GM18499 (cell line): ENCODE results near the gene SLC2A3.
"Not testable (repeated sequence)": the region's sequence is repeated elsewhere in the genome, so short reads cannot be mapped to it uniquely, and the experiment has no call there.

Experiments
- ATAC-seq: cut with Tn5 transposase; IDR thresholded peaks from one replicate; pipeline ENCODE4 v1.9.1; 2021; ENCODE audit warnings: moderate number of reproducible peaks; ENCODE audit not compliant: insufficient read depth, unreplicated experiment

Gene SLC2A3

DNA sequence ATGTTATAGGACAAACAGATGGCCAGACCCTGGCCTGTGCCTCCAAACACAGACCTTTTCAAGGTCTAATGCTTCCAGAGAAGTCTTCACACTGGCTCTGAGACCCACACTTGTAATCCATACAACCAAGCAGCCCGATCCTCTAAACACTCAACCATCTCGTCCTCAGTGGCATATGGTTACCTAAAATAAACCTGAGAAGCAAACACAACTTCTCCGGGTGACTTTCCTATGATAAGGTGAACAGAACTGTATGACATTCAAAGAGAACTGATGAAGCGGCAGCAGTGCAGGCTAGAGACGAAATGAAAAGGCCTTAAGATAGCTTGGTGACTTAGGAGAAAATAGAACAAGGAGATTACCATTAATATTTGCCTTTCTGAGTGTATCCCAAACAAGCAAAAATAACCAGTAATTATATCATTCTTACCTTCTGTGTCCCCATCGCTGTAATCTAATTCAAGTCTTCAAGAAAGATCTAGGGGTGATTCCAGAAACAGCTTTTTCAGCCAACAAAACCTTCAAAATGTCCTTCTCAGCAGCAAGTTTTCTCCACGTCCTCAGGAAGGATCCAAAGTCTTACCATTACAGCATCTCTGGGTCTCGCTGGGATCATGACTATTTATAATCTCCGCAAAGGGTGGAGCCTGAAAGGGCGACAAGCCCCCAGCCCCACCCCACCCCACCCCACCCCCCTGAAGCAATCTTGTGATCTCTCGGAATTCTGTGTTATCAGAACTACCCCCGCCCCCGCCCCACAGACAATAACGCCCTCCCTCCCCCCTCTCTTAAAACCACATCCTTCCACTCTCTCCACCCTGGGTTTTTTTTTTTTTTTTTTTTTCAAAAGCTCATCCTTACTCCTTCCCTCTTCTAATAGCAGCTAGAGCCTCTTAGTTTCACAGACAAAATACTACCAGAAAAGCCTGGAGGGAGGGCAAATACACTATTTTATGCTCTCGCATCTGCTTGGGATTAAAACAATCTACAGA lies at the start of gene SLC2A3:
Gene SLC2A3 (minus strand): TSS at position 598 of the 992 bp plus-strand sequence. CDS start 153 bp downstream, at position 445.
- ATAC-seq: no peak

DNA sequence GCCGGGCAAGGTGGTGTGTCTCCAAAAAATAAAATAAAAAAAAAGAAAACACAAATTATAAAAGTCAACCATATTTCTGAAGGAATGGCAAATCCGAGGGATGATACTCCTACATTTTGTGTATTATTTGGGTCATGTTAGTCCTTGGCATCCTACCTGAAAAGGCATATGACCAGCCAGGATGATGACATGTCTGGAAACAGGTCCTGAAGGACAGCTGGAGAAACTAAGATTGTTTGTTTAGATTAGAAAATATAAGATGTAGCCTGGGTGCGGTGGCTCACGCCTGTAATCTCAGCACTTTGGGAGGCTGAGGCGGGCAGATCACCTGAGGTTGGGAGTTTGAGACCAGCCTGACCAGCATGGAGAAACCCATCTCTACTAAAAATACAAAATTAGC lies 48.9 kb upstream of the SLC2A3 start:
- no peak for ATAC-seq

DNA sequence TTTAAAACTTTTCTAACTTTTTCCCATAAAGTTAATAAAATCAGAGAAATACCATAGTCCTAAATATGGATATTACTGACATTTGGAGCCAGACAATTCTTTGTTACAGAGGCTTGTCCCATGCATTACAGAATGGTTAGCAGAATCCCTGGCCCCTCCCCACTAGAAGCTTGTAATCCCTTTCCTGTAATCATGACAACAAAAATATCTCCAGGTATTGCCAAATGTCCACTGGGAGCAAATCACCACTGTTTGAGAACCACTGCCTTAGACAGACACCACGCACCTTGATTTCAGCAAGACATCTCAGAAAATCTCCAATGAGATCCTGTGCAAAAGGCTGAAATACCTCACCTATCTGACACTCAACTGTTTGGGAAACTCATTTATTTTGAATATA lies 47.5 kb upstream of the SLC2A3 start:
- ATAC-seq: not testable (repeated sequence)

DNA sequence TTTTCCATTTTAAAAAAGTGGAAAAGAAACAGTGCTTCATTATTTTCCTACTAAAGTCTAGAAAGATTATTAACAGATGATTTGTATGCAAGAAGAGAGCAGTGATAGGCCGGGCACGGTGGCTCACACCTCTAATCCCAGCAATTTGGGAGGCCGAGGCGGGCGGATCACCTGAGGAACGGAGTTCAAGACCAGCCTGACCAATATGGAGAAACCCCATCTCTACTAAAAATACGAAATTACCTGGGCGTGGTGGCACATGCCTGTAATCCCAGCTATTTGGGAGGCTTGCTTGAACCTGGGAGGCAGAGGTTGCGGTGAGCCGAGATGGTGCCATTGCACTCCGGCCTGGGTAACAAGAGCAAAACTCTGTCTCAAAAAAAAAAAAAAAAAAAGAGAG lies 47.0 kb upstream of the SLC2A3 start:
- not testable (repeated sequence) for ATAC-seq

DNA sequence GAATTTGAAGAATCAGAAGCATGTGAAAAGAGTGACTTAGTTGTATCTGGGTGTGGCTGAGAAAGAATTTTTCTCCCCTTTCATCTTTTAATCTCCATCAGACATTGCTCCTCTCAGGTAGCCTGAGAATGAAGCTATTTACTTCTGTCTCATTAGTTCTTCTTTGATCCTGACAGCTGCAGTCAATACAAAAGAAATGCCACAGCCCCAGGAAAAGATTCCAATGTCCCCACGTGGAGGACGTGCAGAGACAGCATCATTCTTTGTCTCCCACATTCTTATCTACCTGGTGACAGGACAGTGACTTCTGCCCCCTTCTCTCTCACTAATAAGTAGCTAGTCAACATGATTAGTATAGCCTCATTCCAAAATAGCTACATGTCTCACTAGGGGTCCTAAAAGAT lies 46.3 kb upstream of the SLC2A3 start:
- not testable (repeated sequence) for ATAC-seq

DNA sequence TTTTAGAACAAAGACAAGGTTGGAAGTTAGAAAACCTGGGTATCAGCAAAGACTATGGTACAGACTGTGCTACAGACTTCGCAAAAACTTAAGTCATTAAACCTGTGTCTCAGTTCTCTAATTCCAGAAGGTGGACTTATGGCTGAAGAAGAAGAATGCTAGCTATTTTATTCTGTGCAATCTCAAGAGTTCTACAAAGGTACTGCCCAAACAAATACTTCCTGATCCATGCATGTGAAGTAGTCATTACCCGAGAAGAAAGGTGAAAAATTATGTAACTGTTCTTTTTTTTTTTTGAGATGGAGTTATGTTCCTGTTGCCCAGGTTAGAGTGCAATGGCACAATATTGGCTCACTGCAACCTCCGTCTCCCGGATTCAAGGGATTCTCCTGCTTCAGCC lies 45.5 kb upstream of the SLC2A3 start:
- ATAC-seq: no peak

DNA sequence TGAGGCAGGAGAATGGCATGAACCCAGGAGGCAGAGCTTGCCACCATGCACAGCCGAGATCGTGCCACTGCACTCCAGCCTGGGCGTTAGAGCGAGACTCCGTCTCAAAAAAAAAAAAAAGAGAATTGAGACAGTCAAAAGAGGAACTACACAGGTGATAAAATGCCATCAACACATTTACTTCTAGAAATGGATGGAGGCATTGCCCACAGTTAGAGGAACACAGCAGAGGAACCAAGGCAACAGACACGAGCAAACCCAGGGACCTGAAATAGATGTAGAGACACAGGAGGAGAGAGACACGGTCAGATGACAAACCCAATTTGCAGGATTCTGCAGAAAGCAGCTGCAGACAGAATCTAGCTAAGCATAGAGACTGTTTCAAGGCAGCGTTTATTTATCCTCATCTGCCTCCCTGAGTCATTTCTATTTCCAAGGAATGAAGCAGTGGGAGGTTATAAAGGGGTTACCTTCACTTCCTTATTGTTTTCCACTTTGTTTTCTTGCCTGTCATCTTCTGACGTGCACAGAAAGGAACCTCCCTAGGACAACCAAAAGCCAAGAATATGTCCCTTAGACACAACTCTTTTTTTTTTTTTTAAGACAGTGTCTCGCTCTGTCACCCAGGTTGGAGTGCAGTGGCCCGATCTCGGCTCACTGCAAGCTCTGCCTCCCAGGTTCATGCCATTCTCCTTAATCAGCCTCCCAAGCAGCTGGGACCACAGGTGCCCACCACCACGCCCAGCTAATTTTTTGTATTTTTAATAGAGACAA lies 41.6 kb upstream of the SLC2A3 start:
- ATAC-seq: not testable (repeated sequence)

DNA sequence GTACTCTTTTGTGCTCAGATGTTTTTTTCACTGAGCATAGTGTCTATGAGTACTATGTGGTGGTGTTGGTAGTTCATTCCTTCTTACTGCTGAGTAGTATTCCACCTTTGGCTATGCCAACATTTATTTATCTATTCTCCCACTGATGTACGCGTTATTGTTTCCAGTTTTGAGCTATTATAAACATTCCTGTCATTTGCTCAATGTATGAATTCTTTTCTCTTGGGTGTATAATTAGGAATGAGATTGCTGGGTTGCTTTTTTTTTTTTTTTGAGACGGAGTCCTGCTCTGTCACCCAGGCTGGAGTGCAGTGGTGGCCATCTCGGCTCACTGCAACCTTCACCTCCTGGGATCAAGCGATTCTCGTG lies 37.5 kb upstream of the SLC2A3 start:
- ATAC-seq: no peak

DNA sequence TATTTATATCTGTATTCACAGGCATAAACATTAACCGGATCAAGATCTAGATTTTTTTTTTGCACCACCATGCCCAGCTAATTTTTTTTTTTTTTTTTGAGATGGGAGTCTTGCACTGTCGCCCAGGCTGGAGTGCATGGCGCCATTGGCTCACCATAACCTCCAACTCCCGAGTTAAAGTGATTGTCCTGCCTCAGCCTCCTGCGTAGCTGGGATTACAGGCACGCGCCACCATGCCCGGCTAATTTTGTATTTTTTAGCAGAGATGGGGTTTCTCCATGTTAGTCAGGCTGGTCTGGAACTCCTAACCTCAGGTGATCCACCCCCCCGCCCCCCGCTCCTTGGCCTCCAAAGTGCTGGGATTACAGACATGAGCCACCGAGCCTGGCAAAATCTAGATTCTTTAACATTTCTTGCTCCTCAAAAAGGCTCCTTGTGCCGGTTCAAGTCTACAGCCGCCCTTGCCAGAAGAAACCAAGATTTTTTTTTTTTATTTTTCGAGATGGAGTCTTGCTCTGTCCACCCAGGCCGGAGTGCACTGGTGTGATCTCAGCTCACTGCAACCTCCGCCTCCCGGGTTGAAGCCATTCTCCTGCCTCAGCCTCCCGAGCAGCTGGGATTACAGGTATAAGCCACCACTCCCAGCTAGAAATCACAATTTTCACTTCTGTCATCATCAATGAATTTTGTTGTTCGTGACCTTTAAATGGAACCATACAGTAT lies 36.9 kb upstream of the SLC2A3 start:
- no peak for ATAC-seq

DNA sequence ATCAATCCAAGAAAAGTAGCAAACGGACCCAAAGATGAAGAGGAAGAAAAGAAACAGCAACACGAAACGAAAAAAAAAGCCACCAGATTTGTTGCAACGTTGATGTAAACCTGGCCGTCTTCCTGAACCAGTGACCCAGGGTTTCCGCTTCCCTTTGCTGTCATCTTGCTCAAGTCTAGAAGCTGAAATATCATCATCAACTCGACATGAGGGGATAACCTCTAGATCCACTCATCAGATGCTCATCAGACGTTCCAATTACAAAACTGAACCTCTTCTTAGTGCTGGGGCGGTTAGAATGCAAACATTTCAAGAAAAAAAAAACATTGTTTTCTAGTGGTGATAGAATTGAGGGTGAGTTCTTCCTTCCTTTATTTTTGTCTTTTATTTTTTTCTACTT lies 36.3 kb upstream of the SLC2A3 start:
- not testable (repeated sequence) for ATAC-seq

DNA sequence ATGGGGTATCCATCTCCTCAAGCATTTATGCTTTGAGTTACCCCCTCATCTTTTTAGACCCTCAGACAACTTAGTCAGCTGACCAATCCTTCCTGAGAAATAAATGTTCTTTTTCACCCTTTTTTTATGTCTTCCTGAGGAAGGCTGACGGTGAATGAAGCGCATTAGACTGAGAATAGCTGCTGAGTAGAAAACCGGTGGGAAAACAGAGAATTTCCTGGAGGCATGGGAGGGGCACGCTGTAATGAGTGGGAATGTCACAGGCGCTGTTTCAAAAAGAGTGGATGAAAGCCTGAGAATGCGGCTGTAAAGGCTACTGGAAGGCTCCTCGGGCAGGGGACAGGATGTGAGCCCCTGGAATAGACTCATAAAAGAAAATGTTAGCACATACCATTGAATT lies 35.8 kb upstream of the SLC2A3 start:
- ATAC-seq: not testable (repeated sequence)

DNA sequence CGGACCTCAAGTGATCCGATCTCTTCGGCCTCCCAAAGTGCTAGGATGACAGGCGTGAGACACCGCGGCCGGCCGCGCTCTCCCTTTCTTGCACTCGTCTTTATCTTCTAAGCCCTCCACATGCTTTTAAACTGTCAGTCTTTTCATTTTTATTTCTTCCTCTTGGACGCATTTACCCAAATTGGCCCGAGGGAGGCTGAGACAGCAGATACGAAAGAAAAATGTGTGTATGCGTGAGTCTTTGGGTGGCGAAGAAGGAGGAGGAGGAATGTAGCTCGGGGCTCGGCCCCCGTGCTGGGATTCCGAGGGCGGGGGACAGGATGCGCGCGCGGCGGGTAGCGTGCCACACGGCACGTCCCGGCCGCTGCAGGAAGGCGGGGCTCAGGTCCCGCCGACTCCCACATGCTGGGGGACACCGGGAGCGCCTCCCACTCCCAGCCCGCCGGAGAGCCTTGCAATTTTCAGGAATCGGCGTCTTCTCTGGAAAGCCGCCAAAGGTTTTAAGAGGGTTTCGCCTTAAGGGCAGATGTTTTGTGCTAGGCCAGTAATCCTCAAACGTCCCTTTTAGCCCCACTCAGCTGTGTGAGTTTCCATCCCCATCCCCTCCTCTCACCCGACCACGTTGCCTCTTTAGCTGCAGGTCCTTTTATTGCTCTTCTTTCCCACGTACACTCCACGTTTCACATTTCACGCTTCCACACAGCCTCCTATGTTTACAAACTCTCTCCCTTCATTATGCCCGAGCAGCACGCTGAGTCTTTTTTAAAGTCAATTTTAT lies 34.7 kb upstream of the SLC2A3 start:
- peak; percentile 51 for ATAC-seq

DNA sequence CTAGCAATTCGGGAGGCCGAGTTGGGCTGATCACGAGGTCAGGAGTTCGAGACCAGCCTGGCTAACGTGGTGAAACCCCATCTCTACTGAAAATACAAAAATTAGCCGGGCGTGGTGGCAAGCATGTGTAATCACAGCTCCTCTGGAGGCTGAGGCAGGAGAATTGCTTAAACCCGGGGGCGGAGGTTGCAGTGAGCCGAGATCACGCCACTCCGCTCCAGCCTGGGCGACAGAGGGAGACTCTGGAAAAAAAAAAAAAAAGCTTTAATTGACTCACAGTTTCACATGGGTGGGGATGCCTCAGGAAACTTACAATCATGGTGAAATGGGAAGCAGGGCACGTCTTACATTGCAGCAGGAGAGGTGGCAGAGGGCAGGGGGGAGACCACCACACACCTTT lies 30.6 kb upstream of the SLC2A3 start:
- ATAC-seq: no peak

DNA sequence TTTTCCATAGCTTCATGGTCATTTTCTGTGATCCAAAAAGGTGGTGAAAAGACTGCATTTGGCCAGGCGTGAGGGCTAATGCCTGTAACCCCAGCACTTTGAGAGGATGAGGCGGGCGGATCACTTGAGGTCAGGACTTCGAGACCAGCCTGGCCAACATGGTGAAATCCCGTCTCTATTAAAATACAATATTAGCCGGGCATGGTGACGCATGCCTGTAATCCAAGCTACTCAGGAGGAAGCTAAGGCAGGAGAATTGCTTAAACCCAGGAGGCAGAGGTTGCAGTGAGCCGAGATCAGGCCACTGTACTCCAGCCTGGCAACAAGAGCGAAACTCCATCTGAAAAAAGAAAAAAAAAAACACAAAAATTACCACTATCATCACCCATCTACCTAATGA lies 28.7 kb upstream of the SLC2A3 start:
- ATAC-seq: not testable (repeated sequence)

DNA sequence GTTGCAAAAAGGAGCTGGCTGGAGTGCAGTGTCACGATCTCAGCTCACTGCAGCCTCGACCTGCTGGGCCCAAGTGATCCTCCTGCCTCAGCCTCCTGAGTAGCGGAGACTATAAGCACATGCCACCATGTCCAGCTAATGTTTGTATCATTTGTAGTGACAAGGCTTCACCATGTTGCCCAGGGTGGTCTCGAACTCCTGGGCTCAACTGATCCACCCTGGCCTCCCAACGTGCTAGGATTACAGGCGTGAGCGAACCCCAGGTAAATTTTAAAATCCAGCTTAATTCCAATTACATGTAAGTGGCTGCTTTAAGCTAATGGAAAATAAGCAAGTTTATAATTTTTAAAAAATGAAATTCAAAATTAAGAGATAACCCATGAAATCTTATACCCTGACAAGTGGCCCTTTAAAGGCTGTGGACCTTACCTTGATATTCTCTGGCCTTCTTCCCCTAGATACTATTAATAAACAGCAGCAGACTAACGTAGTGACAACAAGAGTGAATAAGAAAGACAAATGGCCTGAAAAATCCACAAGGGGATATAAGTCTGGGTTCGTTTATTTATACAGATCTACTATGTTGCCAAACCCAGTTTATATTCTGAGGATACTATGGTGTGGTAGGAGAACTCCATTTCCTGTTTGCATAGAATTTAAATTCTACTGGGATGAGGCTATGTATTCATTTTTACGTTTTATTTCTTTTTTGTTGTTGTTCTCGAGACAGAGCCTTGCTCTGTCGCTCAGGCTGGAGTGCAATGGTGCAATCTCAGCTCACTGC lies 25.6 kb upstream of the SLC2A3 start:
- ATAC-seq: no peak

DNA sequence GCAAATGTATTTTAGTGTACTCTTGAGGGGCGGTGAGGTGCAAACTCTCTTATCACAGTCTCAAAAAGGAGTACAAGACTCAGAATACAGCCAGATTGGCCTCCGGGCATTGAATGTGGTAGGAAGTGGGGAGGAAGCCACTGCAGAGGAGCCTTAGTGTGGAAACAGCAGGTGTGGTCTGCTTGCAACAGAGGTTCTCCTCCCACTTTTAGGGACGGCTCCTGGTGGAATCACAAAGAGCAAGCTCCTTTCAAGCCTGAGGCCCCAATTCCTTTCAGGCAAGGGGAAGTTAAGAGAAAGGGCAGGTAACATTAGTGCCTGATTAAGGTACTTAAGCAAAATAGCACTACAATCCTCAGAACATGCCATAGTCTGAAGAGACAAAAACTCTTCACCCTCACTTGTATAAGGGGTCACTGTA lies 23.7 kb upstream of the SLC2A3 start:
- no peak for ATAC-seq

DNA sequence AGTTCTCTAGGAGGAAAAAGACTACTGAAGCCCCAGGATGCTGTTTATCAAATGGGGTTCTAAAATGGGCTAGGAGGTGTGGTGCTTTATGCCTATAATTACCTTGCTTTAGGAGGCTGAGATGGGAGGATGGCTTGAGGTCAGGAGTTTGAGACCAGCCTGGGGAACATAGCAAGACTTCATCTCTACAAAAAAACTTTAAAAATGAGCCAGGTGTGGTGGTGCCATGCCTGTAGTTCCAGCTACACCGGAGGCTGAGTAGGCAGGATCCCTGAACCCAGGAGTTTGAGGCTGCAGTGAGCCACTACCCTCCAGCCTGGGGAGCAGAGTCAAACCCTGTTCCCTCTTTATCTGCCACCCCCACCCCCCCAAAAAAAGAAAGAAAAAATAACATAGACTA lies 23.3 kb upstream of the SLC2A3 start:
- no peak for ATAC-seq

DNA sequence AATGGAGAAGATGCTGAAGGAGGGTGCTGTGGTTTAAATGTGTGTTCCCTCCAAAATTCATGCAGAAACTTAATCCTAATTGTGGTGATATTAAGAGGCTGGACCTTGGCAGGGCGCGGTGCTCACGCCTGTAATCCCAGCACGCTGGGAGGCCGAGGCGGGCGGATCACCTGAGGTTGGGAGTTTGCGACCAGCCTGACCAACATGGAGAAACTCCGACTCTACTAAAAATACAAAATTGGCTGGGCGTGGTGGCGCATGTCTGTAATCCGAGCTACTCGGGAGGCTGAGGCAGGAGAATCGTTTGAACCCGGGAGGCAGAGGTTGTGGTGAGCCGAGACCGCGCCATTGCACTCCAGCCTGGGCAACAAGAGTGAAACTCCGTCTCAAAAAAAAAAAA lies 18.9 kb upstream of the SLC2A3 start:
- ATAC-seq: not testable (repeated sequence)

DNA sequence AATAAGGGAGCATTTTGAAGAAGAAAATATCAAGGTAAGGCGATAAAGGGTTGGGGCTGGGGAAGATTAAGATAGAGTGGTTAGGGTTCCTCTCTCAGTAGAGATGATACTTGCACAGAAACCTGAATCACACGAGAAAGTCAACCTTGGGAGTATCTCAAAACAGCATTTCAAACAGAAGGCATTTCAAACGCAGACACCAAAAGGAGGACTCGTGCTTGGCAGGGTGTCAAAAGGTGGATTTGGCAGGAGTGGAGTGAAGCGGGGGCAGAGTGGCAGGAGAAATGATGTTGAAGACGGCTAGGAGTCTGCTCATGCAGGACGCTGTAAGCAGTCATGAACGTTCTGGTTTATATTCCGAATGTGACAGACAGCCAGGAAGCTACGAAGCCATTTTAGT lies 18.4 kb upstream of the SLC2A3 start:
- ATAC-seq: not testable (repeated sequence)
